NCI-H345 treated with DMSO at 0.1 percent for 48 hours (cell line): ENCODE results near the gene ATRN.
"Not testable (repeated sequence)": the region's sequence is repeated elsewhere in the genome, so short reads cannot be mapped to it uniquely, and the experiment has no call there.

Experiments
- DNase-seq: peaks from one replicate; lab custom pipeline; 2025; ENCODE audit not compliant: unreplicated experiment; lab: John Stamatoyannopoulos, UW

The ATRN gene

DNA sequence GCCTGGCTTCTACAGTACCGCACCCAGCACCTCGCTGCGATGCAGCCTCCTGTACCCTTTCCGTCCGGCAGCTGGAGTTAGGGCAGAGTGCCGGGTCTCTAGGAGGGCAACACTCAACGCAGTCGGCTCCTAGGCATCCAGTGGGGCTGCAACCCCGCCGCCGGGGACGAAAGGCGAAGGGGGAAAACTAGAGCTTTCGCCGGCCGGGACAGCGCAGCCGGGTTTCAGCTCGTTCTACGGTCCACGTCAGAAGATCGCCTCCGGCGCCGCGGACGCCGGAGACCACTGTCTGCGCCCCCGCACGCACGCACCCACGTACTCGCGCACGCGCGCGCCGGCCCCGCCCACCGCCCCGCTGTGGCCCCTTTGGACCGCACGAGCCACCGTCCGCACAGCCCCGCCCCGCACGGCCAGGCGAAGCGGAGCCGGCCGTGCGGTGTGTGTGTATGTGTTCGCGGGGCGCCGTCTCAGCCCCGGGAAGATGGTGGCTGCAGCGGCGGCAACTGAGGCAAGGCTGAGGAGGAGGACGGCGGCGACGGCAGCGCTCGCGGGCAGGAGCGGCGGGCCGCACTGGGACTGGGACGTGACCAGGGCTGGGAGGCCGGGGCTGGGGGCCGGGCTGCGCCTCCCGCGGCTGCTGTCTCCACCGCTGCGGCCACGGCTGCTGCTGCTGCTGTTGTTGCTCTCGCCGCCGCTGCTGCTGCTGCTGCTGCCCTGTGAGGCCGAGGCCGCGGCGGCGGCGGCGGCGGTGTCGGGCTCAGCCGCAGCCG is at the start of gene ATRN:
ATRN (plus strand) TSS at position 392 of the 770 bp plus-strand sequence; CDS start at position 482, 90 bp downstream.
- DNase-seq, result peak; percentile 73

DNA sequence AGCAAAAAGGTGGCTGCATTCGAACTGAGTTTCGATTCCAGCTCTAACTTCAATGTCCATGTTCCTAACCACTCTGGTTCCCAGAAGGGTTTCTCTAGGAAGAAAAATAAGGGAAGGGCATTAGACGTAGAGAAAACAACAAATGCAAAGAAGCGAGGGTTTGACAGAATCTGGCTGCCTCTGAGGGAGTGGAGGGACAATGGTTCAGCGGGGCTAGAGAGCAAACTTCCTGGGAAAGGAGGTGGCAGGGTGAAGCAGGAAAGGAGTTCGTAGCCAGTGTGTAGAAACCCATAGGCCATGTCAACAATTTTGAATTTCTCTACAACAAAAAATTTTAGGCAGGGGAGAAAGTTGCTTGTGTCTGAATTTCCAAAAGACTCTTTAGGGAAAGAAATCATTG is 48.8 kb upstream of the ATRN start:
- no peak for DNase-seq

DNA sequence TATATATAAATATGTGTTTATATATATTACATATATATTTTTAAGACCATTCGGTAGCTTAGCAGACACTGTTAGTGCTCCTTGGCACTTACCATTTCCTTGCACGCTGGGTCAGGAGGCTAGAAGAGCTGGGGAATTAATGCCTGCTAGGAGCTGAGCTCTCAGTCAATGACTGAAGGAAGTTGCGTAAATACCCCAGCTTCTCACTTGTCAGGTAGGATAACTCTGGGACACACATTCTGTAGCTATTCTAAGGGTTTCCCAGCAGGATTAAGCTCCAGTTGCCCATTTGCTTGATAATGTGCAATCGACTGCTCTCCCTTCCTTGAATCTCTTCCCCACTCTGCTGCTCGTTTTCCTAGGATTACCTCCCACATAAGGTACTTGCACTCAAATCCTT is 47.7 kb upstream of the ATRN start:
- DNase-seq, result no peak

DNA sequence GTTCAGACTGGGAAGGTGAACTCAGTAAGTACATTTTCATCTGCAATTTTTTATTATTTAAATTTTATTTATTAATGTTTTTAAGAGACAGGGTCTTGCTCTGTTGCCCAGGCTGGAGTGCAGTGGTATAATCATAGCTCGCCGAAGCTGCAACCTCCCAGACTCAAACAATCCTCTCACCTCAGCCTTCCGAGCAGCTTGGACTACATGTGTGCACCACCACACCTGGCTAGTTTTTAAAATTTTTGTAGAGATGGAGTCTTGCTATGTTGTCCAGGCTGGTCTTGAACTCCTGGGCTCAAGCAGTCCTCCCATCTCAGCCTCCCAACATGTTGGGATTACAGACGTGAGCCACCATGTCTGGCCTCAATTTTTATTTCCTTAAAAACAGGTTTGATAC is 44.1 kb upstream of the ATRN start:
- DNase-seq, result not testable (repeated sequence)

DNA sequence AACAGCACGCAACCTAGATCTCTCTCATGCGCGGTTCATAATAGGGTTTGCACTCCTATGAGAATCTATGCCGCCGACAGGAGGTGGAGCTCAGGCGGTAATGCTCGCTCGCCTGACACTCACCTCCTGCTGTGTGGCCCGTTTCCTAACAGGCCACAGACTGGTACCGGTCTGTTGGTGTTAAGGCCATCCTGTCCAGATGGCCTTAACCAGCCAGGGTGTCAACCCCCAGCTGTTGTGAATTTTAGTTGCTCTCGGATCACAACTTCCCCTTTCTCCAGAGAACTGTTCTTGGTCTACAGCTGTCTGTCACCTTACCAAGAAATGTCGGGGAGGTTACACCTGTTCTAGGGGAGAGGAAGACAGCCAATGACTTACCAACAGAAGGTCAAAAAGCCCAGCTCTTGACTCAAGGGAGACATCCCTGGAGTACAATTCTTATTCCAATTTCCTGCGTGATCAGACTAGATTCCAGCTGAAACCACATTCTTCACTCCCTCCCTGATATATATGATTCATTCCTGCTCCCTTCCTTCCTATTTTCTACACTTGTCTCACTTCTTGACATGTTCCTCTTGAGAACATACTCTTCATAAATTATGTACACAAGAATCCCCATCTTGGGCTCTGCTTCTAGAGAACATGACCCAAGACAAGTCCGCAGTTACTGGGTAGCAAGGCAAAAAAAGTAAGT is 40.3 kb upstream of the ATRN start:
- DNase-seq, result no peak

DNA sequence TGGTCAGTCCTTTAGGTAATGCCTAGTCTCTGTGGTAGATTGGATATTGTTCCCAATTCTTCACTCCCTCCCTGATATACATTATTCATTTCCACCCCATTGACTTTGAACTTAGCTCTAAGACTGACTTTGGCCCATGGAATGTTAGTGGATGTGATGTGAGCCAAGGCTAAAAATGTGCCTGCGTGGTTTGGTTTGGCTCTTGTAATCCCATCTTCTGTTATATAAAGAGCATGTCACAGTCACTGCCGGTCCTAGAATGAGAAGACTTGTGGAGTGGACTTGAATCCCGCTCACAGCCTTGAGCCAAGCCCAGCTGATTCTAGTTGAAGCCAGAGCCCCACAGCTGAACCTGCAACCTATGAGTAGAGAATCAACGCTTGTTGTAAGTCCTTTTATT is 39.7 kb upstream of the ATRN start:
- DNase-seq, result no peak

DNA sequence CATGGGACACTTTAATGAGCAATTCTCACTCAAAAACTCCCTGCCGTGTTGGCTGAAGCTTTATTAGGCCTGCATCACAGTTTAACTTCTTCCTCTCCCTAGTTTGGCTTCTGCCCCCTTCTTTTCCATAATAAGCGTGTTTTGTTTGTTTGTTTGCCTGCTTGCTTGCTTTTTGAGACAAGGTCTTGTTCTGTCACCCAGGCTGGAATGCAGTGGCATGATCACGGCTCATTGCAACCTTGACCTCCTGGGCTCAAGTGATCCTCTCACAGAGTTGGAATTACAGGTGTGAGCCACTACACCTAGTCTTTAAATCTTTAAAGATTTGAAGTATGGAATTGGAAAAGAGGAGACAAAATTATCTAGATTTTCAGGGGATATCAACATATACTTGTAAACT is 38.0 kb upstream of the ATRN start:
- no peak for DNase-seq

DNA sequence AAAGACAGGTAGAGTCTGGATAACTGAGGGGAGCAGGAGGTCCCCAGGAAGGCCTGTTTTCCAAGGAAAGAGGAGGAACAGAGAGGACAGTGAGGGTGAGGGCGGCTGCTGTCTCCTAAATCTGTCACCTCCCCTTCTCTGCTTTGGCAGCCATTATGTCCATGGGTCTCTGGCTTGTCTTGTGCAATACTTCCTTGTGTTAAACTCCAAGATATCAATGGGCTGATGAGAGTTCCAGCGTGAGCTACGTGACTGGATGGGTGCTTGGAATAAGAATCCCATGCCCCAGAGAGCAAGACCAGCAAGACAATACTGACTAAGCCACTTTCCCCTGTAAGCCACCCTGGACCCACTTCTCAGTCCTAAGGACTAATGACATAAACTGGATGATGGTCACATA is 37.1 kb upstream of the ATRN start:
- DNase-seq, result no peak

DNA sequence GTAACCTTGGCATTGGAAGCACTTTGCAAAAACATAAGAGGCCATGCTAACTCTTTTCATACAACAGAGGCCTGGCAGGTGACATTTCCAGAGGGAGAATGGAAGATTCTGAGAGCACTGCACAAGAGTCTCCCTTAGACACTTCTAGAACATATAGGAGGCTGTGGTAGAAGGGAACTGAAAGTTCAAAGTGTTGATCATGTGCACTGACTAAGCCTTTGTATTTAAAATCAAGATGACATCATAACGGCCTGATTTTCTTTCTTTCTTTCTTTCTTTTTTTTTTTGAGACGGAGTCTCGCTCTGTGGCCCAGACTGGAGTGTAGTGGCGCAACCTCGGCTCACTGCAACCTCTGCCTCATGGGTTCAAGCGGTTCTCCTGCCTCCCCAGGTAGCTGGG is 36.6 kb upstream of the ATRN start:
- DNase-seq, result no peak

DNA sequence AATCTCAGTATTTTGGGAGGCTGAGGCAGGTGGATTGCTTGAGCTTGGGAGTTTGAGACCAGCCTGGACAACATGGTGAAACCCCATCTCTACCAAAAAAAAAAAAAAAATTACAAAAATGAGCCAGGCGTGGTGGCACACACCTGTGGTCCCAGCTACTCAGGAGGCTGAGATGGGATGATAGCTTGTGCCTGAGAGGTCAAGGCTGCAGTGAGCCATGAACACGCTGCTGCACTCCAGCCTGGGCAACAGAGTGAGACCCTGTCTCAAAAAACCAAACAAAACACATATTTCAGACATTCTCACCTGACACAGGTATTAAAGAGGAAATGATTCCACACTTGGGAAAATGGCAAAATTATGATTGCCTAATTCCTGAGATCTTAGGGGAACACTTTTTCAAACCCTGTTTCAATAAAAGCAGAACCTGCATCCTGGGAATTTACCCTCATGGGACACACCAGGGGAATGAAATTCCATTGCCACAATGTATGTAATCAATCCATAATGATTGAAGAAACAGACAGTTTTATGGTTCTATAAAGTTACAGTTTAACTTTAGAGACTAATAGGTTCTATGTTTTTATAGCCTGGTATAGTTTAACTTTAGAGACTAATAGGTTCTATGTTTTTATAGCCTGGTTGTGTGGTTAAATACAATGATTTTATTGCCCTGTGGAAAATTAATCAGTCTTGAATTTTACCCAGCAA is 33.8 kb upstream of the ATRN start:
- no peak for DNase-seq

DNA sequence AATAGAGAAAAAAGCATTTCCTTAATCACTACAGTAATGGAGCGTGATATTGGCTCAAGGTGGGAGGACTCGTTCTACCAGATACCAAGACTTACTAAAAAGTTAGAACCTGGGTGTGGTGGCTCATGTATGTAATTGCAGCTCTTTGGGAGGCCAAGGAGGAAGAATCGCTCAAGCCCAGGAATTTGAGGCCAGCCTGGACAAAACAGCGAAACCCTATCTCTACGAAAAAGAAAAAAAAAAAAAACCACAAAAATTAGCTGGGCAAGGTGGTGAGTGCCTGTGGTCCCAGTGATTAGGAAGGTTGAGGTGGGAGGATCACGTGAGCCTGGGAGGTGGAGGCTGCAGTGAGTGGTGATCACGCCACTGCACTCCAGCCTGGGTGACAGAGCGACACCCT is 24.0 kb upstream of the ATRN start:
- DNase-seq, result no peak

DNA sequence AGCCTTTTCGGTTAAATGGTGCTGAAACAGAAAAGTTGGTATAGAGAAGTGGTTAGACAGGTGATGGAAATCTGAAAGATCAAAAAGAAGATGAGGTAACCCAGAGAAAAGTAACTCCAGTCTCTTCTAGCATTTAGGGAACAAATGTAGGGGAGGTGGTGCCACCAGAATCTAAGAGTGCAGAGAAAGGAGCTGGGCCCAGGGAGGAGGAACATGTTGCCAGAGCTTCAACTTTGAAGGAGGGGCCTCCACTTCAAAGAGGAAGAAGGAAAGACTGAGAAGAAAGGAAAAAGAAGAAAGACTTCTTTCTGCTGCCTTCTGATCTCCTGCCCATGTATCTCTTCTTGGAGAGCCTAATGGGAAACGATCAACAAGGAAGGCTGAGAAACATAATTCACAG is 23.5 kb upstream of the ATRN start:
- no peak for DNase-seq

DNA sequence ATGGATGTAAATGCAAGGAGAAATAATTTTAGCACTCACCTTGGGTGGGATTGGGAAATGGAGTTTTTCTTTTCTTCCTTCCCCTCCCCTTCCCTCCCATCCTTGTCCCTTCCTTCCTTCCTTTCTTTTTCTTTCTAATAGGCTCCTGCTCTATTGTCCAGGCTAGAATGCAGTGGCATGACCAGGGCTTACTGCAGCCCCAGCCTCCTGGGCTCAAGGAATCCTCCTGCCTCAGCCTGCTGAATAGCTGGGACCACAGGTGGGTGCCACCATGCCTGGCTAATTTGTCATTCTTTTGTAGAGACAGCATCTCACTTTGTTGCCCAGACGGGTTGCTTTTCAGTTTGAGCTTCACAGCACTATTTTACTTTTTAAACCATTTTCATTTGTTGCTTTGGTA is 21.5 kb upstream of the ATRN start:
- no peak for DNase-seq

DNA sequence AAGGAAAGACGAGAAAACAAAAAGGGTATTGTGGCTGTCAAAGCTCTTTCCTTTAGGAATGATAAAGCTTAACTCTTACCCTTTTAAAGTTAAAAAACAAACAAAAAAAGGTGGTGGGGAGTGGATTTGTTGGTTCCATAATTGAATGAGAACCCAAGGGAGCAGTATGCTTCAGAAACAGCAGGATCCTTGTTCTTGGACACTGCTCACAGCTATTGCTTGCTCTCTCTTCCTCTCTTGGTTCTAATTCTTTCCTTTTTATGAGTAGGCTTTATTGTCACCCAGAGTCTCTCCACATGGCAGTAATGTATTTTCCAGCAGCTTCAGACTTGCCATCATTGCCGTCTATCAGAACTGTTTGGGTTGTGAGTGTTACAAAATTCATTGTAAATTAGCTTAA is 18.7 kb upstream of the ATRN start:
- DNase-seq, result no peak

DNA sequence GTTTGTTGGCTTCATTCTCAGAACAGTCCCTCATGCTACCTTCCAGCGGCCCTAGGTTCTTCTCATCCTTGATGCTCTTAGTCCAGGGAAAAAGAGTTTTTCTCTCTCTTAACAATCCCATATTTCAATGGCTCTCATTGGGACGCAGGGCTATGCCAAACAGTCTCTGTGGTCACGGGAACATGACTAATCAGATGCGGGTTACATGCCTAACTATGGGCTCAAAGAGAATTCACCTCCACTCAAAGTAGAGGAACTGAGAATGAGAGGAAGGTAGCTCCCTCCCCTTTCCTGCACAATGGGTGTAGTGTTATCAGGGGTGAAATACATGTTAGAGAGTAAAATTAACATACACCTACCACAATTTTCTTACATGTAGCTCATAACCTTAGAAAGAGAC is 18.1 kb upstream of the ATRN start:
- DNase-seq, result no peak

DNA sequence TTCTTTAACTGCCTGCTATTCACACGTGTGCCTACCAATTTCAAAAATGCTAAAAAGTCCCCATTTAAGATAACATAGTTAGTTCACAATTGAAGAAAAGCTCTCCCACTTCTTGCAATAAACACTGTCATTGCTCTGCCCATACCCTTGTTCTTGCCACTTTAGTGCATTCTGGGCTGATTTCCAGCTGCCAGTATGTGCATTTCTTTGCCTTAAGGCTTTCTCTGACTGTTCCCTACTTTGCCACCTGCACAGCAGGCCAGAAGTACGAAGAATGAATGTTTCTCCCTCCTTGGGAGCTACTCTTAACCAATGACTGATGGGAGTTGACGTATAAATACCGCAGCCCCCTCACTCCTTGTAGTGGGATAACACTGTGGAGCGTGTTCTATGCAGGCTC is 16.0 kb upstream of the ATRN start:
- no peak for DNase-seq

DNA sequence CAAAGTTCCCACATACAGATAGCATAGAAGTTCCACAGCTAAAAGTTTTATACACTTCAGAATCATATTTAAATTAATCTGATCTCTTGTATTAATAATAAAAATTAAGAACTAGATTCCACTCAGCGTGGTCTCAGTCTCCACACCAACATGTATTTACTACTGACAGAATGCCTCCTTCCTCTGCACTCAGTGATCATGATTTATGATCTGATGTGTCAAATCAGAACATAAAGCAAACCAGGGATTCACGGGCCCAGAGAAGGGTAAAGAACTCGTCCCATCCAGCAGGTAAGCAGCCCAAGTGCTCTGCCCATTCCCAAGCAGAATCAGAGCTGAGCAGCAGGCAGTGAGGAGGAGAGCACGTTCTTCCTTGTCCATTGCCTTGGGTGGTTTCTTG is 14.2 kb upstream of the ATRN start:
- DNase-seq, result no peak

DNA sequence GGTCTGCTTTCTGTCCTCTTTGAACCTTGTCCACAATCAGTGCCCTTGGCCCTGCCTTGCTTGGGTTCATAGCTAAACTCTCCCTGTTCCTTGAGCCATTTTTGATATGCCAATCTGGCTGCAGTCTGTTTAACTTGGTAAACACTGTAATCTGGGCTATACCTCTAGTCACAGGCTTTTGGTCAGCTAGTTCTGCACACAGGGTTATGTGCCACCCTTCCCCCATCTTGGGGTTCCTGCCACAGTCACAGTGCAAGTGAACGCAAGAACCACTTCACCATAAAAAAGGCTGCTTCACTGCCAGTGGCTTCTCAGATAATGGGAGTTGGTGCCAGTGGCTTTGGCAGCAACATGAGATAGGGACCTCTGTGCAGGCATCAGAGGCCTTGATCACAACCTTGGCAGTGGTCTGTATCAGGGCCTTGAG is 10.9 kb upstream of the ATRN start:
- no peak for DNase-seq

DNA sequence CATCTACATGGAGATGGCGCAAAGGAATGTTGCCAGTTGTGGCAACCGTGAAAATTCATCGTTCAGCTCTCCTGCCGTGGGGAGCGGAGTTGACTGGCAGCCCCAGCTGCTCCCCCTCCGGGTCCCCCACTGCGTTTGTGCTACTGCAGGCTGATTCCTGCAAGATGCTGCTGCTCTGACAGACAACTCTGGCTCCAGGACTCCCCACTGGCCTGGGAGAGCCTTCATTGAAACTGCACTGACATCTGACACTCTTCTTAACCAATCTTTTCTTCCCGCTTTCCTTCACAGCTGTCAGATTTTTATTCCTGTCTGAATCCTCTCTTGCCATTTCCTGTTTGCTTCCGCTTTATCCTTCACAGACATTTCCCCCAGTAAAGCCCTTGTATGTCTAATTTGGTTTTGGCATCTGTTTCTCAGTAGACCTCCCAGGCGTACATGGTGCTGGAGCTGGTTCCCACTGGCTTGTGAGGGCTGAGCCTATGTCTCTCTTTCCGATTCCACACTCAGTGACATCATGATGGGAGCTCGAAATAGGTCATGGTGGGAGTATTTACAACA is 9.5 kb upstream of the ATRN start:
- no peak for DNase-seq

DNA sequence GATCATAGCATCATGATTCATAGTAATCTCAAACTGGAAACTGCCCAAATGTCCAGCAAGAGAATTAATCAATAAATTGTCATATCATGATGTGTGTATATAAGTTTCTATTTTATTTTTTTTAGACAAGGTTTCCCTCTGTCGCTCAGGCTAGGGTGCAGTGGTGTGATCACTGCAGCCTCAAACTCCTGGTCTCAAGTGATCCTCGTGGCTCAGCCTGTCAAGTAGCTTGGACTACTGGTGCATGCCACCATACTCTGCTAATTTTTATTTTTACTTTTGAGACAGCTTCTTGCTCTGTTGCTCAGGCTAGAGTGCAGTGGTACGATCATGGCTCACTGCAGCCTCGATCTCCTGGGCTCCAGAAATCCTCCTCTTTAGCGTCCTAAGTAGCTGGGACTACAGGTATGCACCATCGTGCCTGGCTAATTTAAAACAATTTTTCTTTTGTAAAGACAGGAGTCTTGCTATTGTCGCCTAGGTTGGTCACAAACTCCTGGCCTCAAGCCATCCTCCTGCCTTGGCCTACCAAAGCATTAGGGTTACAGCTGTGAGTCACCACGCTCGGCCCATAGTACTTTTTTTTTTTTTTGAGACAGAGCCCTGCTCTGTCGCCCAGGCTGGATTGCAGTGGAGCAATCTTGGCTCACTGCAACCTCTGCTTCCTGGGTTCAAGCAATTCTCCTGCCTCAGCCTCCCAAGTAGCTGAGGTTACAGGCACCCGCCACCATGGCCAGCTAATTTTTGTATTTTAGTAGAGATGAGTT is 8.7 kb upstream of the ATRN start:
- DNase-seq, result no peak

DNA sequence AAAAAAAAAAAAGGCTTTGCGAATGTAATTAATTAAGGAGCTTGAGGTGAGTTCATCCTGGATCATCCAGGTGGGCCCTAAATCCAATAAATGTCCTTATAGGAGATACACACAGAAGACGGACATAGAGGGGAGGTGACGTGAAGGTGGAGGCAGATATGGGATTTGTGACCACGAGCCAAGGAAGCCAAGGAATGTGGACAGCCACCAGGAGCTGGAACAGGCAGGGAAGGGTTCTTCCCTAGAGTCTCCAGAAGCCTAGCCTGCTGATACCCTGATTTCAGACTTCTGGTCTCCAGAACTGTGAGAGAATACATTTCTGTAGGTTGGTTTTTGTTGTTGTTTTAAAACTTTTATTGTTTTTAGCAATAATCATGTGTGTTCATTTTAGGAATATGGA is 6.7 kb upstream of the ATRN start:
- DNase-seq, result no peak
